Measurements from ENCODE around the gene PPARA.
"Not testable (repeated sequence)": the region's sequence is repeated elsewhere in the genome, so short reads cannot be mapped to it uniquely, and the experiment has no call there.

Gene PPARA

DNA sequence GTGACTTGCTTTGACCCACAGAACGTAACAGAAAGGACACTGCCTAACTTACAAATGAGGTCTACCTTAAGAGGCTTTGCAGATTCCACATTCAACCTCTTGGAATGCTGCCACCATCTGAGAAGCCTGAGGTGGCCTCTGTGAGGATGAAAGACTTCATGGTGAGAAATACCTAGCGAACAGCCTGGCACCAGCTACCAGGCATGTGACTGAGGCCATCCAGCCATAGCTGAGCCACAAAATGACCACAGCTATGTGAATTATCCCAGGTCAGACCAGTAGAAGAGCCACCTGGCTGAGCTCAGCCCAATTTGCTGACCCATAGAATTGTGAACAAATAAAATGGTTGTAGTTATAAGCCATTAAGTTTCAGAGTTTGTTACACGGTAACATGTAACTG, 37.5 kb downstream of the PPARA start:
- H3K4me3 ChIP-seq (ENCODE audit: low read depth, low read length): no peak overlapping the region
- TF ChIP-seq, protein P1, sequence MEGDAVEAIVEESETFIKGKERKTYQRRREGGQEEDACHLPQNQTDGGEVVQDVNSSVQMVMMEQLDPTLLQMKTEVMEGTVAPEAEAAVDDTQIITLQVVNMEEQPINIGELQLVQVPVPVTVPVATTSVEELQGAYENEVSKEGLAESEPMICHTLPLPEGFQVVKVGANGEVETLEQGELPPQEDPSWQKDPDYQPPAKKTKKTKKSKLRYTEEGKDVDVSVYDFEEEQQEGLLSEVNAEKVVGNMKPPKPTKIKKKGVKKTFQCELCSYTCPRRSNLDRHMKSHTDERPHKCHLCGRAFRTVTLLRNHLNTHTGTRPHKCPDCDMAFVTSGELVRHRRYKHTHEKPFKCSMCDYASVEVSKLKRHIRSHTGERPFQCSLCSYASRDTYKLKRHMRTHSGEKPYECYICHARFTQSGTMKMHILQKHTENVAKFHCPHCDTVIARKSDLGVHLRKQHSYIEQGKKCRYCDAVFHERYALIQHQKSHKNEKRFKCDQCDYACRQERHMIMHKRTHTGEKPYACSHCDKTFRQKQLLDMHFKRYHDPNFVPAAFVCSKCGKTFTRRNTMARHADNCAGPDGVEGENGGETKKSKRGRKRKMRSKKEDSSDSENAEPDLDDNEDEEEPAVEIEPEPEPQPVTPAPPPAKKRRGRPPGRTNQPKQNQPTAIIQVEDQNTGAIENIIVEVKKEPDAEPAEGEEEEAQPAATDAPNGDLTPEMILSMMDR (IDR thresholded peaks at IDR 0.05; ENCODE audit: borderline replicate concordance, insufficient read depth, low read depth, low read length): no peak

DNA sequence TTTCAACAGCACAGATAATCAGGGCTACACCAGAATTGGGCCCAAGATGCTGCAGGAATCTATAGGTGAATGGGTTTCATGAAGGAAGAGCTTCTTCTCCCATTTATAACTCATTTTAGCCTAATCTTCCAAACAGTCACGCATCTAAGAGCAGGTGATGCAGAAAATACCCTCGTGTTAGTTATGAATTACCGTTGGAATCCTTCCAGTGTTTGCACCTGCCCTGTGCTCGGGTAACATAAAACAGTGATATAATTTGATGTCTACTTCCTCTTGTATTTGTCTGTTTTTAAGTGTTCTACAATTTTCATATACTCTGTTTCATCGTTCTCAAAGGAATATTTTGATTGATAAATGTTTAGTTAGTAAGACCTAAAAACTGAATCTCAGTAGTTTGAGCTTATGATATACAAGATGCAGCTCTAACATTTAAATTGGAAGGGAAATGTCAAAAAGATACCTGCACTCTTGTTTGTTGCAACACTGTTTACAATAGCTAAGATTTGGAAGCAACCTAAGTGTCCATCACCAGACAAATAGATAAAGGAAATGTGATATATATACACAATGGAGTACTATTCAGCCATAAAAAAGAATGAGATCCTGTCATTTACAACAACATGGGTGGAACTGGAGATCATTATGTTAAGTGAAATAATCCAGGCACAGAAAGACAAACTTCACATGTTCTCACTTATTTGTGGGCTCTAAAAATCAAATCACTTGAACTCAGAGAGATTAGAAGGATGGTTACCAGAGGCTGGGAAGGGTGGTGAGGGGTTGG, 42.1 kb downstream of the PPARA start:
- no peak overlapping the region for H3K4me3 ChIP-seq (ENCODE audit: low read depth, low read length)
- TF ChIP-seq, protein P1 (IDR thresholded peaks at IDR 0.05; ENCODE audit: borderline replicate concordance, insufficient read depth, low read depth, low read length): no peak

DNA sequence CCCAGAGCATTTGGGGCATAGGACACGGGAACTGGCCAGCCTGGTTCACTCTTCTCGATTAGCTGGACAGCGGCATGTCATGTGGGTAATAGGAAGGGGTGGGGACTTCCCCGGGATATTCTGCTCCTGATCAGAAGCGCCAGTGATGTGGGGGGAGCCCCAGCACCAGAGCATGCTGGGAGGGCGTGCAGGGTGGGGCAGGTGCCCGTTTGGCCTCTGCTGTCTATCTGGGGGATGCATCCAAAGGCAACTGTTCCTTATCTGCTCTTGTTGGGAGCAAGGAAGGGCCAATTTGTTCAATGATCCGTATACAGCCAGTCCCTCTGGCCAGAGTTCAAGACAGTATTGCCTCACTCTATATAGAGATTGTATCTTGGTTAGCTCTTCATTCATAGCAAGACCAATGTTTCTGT, 43.6 kb downstream of the PPARA start:
- no peak overlapping the region for H3K4me3 ChIP-seq (ENCODE audit: low read depth, low read length)
- TF ChIP-seq, protein P1 (IDR thresholded peaks at IDR 0.05; ENCODE audit: borderline replicate concordance, insufficient read depth, low read depth, low read length): no peak

DNA sequence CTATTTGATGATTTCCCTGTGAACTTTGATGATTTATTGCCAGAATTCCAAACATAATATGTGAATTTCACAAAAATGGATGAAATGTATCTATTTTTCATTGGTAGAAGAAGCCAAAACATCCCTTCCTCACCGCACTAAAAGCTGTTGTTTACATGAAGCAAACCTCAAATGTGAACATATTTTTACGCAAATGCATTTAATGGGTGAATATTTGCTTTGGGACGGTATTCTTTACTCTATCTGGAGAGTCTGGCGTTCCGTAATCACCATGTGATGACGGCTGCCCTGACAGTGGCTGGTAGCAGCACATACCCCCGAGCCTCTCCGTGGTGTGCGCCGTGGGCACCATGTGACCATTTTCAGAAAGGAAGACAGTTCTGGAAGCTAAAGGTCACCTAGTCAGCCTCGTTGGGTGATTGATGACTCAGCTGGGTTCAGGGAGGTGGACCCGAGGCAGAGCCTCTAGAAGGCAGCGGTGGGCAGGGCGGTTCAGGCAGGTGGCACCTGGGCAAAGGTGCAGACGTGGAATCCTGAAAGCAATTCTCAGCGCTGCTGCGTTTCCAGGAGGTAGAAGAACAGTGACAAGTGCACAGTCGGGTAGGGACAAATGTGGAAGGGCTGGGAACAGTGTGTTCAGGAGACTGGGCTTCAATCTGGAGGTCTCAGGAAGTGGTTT, 45.3 kb downstream of the PPARA start:
- H3K4me3 ChIP-seq (ENCODE audit: low read depth, low read length): no peak overlapping the region
- TF ChIP-seq, protein P1 (IDR thresholded peaks at IDR 0.05; ENCODE audit: borderline replicate concordance, insufficient read depth, low read depth, low read length): no peak

DNA sequence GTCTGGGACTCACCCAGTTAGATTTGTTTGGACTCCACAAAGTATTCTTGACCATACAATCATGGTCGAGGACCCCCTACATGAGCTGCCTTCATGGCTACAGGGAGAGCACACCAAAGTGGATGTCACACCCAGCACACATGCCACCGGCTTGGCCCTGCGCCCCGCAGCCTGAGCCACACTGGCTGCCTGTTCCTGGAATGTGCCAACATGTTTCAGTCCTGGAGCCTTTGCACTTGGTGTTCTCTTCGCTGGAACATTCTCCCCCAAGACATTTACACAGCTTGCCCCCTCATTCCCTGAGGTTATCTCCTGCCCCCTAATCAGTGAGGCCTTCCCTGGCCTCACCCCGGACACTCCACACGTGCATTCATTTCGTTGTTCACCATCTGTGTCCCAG, 46.0 kb downstream of the PPARA start:
- H3K4me3 ChIP-seq (ENCODE audit: low read depth, low read length): no peak overlapping the region
- TF ChIP-seq, protein P1 (IDR thresholded peaks at IDR 0.05; ENCODE audit: borderline replicate concordance, insufficient read depth, low read depth, low read length): no peak

DNA sequence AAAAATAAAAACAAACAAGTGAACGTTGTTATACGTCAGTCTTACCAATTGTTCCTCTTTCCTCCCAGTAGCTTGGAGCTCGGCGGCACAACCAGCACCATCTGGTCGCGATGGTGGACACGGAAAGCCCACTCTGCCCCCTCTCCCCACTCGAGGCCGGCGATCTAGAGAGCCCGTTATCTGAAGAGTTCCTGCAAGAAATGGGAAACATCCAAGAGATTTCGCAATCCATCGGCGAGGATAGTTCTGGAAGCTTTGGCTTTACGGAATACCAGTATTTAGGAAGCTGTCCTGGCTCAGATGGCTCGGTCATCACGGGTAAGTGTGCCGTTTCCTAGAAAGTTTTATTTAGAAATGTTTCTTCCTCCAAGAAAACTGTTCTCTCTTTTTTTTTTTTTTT, 47.9 kb downstream of the PPARA start:
- TF ChIP-seq, protein P1 (IDR thresholded peaks at IDR 0.05; ENCODE audit: borderline replicate concordance, insufficient read depth, low read depth, low read length): no peak
- no peak overlapping the region for H3K4me3 ChIP-seq (ENCODE audit: low read depth, low read length)

DNA sequence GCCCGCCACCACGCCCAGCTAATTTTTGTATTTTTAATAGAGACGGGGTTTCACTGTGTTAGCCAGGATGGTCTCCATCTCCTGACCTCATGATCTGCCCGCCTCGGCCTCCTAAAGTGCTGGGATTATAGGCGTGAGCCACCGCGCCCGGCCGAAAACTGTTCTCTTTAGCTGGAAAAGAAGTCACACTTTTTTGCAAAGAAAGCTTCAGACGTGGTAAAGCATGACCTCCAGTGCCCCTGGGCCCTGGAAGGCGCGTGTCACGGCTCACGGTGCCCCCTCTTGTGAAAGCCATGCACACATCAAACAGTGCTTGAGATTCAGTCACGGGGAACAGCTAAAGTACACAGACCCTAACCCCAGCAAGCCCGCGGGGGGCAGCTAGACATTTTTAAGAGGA, 48.5 kb downstream of the PPARA start:
- H3K4me3 ChIP-seq (ENCODE audit: low read depth, low read length): not testable (repeated sequence)
